ENCODE data around the gene ABHD5.
A peak's percentile ranks its signal among the peaks of the same experiment; 100 is the strongest.

ABHD5 gene

DNA sequence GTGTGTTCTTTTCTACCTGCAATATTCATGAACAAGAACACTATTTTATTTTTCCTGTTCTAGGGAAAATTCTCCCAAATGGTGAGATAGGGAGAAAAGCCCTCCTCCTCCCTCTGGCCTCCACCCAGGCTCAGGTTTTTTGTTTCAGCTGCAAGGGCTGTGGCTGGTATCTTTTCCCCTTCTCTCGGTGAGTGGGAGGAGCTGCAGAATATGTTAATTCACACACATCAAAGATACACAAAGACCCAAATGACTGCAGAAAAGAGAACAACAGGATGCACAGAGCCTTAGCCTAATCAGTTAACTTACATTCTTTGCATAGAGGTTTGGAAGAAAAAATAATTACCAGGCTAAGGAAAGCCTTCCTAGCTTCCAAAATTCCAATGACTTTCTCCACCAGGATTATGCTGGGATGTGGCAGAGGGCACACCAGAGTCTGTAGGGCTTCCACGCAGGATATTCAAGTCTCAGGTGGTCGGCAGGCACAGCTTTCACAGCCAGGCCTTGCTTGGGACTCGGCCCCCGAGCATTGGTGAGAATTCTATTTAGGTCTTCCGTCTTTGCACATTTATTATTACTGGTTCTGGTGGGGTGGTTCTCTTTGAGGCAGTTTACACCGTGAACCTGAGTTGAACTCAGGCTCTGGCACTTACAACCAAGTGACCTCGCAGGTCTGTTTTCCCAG lies 64.9 kb downstream of the ABHD5 start:
- no peak for DNase-seq (ENCODE audit: low read depth)

GRCh38 chr3:43757666-43758321 lies 67.1 kb downstream of the ABHD5 start:
- no peak for DNase-seq (ENCODE audit: low read depth)

GRCh38 chr3:43758592-43759225 lies 68.0 kb downstream of the ABHD5 start:
- DNase-seq (ENCODE audit: low read depth): no peak

DNA sequence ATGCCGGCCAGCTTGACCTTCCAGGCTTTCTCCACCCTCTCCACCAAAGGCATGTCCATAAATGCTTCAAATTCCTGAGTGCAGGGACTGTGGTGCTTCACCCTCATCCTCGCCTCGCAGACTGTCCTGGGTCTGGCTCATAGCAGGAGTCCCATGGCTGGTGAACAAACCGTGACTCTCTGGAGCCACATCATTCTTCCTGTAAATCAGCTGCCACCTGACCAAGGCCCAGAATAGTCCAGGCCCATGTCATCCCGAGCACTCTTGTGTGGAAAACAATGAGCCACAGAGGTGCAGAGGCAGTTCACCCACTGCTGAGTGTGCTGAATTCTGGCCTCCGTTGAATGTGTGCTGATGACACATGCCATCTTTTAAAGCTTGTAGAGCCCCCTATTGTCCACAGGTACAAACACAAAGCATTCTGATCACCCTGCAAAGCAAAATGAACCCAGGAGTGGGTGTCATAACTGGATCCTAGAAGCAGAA lies 68.6 kb downstream of the ABHD5 start:
- DNase-seq (ENCODE audit: low read depth): no peak

GRCh38 chr3:43759938-43760337 lies 69.2 kb downstream of the ABHD5 start:
- no peak for DNase-seq (ENCODE audit: low read depth)

GRCh38 chr3:43760938-43761337 lies 70.2 kb downstream of the ABHD5 start:
- no peak for DNase-seq (ENCODE audit: low read depth)

DNA sequence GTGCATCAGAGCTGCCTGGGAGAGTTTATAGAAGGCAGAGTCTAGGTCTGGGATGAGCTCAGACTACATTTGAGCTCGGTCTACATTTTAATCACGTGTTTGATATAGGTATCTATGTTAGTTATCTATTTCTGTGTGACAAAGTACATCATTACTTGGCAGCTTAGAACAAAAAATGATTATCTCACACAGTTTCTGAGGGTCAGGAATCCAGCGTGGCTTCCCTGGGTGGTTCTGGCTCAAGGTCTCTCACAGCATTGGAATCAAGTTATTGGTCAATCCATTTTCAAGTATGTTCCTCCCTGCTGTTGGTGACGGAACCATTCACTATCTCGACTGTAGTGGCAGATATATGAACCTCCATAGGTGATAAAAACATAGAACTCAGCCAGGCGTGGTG lies 71.7 kb downstream of the ABHD5 start:
- DNase-seq (ENCODE audit: low read depth): no peak

- no peak for DNase-seq (ENCODE audit: low read depth)
Observed at GRCh38 chr3:43764056-43764455, 73.3 kb downstream of the ABHD5 start.

DNA sequence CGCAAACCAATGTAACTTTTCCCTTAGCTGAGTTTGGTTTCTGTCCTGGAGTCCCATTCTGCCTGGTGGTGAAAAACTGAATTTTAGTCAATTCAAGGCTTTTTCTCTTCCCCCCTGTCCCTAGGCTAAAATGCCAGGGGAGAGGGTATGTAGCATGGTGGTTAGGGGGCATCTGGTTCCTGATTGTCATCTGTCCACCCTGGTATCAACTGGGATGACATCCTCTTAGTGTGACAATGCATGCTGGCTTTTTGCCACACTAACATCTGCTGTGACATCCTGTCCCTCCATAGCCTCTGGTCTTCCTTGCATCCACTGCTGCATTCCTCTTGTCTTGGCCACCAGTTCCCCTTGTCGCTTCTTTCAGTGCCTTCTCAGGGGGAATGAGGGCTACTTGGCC lies 73.7 kb downstream of the ABHD5 start:
- no peak for DNase-seq (ENCODE audit: low read depth)

DNA sequence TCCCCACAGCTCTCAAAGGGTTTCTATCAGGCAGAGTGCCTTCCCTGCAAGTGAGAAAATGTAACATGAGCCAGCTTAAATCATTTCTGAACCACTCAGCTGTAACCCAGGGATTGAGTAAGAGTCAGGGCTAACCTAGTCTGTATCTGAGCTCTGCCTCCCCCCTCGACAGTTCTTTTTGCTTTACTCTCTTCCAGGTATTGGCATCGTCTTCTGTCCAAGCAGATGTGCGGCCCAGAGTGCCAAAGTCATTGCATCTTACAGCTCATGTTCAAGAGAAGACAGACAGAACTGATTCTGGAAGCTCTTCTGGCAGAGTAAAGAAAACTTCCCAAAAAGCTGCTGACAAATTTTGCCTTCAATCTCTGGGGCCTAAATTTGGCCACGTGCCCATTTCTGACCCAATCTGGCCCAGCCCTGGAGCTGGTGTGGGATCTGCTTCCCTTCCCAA lies 74.8 kb downstream of the ABHD5 start:
- no peak for DNase-seq (ENCODE audit: low read depth)

DNA sequence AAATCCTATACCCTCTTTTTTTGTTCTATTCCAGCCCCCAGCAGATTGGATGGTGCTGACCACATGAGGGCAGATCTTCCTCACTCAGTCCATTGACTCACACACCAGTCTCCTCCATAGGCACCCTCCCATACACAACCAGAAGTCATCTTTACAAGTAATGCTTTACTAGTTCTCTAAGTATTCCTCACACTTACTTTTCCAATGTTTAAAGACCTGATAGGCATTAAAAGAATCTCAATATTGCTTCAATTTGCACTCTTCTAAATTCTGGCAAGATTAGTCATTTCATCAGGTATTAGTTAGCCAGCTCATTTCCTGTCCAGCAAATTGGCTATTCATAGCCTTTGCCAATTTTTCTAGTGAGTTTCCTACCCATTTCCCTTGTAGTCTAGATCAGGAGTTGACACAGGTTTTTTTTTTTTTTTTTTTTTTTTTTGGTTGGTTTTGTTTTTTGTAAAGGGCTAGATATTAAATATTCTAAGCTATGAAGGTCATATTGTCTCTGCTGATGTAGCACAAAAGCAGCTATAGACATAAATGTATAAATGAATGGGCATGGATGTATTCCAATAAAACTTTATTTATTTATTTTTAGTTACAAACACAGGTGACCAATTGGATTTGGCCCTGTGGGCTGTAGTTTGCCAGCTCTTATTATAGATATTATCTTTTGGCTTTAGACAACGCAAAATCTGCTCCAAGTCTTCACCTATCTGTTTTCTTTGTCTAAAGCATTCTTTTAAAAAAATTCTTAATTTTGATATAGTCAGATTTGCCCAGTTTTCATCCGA lies 76.1 kb downstream of the ABHD5 start:
- DNase-seq (ENCODE audit: low read depth): no peak

- no peak for DNase-seq (ENCODE audit: low read depth)
Observed at GRCh38 chr3:43768381-43768973, 77.7 kb downstream of the ABHD5 start.

GRCh38 chr3:43769097-43769884 lies 78.6 kb downstream of the ABHD5 start:
- peak; percentile 86 for DNase-seq (ENCODE audit: low read depth)

- no peak for DNase-seq (ENCODE audit: low read depth)
Observed at GRCh38 chr3:43769885-43770425, 79.2 kb downstream of the ABHD5 start.

DNA sequence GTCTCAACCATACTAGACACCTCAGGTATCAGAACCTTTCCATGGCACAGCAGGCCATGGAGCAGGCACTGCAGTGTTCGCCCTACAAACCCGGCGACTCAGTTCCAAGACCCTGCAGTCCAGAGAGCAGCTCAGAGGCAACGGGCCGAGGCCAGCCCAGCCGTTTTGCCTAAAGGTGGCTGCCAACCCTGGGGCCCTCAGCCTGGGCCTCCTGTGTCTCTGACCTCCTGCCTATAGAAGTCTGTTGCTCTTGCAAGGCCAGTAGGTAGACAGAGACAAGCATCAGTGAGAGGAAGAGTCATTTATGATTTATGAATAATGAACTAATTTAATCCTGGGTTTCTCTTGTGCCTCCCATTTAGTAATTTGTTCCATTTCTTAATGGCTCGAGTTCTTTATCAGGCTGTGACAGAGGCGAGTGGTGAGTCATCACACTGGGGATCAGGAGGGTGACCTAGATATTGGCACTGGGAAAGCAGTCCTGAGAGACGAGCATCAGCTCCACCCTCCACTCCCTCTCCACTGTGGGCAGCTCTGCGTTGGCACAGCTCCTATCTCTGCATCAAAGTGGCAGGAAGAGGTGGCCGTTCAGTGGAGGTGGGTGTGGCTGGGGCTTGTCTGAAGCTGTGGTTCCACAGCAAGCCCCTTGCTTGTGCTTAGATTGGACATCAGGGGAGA lies 79.8 kb downstream of the ABHD5 start:
- DNase-seq (ENCODE audit: low read depth): no peak

- DNase-seq (ENCODE audit: low read depth): no peak
Observed at GRCh38 chr3:43771610-43772009, 80.9 kb downstream of the ABHD5 start.

GRCh38 chr3:43773273-43774094 lies 82.7 kb downstream of the ABHD5 start:
- no peak for DNase-seq (ENCODE audit: low read depth)

DNA sequence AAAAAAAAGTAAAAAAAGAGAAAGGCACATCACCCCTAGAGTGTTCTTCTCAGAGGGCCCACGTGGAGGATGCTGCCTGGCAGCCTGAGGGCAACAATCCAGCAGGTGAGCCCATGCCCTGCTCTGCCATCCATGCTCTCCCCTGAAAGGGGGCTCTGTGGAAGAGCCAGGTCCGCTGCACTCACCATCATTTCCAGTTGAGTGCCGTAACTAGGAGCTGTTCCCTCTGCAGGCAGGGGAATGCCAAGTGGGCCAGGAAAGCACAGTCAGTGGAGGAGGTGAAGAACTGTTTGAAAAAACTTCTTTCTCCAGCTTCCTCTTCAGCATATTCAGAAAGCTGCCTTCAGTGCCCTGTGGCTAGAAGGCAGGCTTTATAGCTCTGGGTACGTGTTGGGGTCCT lies 84.1 kb downstream of the ABHD5 start:
- DNase-seq (ENCODE audit: low read depth): no peak

DNA sequence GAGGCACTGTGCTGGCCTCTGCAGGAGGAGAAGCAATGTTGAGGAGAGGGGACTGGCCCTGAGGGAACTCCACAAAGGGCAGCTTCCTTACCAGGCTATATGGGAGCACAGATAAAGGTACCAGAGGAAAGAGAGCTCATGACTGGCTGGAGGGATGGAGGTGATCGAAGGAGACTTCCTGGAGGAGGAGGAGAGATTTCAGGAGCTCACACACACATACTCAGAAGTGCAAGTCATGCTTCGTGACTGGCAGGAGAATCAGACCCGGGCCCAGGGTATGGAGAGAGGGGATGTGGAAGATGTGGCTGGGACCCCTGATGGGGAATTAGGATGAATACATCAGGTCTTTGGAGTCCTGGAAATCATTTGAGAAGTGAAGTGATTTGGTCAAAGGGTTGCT lies 85.4 kb downstream of the ABHD5 start:
- DNase-seq (ENCODE audit: low read depth): no peak

Measured in non-pigmented ciliary epithelial cell (primary cell).